K562 (cell line): ENCODE data around the gene SLC35G2.

Experiments
- ARNT ChIP-seq, 2 experiments: fragments of 450-650 bp; IDR thresholded peaks; 2 replicates each; pipeline ENCODE4 v1.6.1; 2016; ENCODE audit warnings: mild to moderate bottlenecking in 1 of 2
- BHLHE40 ChIP-seq: IDR thresholded peaks from 2 replicates; pipeline ENCODE4 v1.6.1; 2011; ENCODE audit warnings: low read length, improper control_type of control experiment
- CTCF ChIP-seq, 3 experiments: IDR thresholded peaks in 2 of 3; conservative IDR thresholded peaks in 1 of 3; 2 replicates each; pipeline ENCODE4 v1.5.1; 2011 to 2012; ENCODE audit warnings: low read length in 3 of 3, mild to moderate bottlenecking in 3 of 3, control low read depth in 2 of 3, improper control_type of control experiment in 1 of 3, inconsistent platforms in 1 of 3, low read depth in 1 of 3, mixed read lengths in 1 of 3, moderate library complexity in 1 of 3; ENCODE audit not compliant: insufficient read depth in 2 of 3
- ELK1 ChIP-seq: sonication (generic); formaldehyde crosslinking; IDR thresholded peaks from 2 replicates; pipeline ENCODE4 v1.8.1; 2022; ENCODE audit warnings: missing genetic modification reagents
- FOXK2 ChIP-seq, 2 experiments: fragments of 450-650 bp; IDR thresholded peaks in 1 of 2; conservative IDR thresholded peaks in 1 of 2; 2 replicates each; pipeline ENCODE4 v1.6.1; 2016; ENCODE audit warnings: low read depth in 2 of 2, mild to moderate bottlenecking in 1 of 2
- GABPB1 ChIP-seq: sonication (generic); formaldehyde crosslinking; IDR thresholded peaks from 2 replicates; pipeline ENCODE4 v1.8.0; 2022; ENCODE audit warnings: mild to moderate bottlenecking, missing genetic modification reagents
- JUND ChIP-seq, 2 experiments: IDR thresholded peaks; 2 replicates in 1 of 2; 3 replicates in 1 of 2; pipeline ENCODE4 v1.6.1; 2011; ENCODE audit warnings: borderline replicate concordance in 2 of 2, low read depth in 2 of 2, low read length in 2 of 2, improper control_type of control experiment in 1 of 2, missing biosample characterization in 1 of 2, missing genetic modification characterization in 1 of 2, missing genetic modification reagents in 1 of 2
- MEIS2 ChIP-seq: fragments of 450-650 bp; IDR thresholded peaks from 2 replicates; pipeline ENCODE4 v1.6.1; 2014; ENCODE audit warnings: mild to moderate bottlenecking; ENCODE audit not compliant: partially characterized antibody
- MNT ChIP-seq, 2 experiments: fragments of 450-650 bp; conservative IDR thresholded peaks; 2 replicates each; pipeline ENCODE4 v1.6.1; 2017; ENCODE audit warnings: mild to moderate bottlenecking in 2 of 2, moderate library complexity in 2 of 2
- PHTF2 ChIP-seq: fragments of 250-450 bp; sonication (Bioruptor Pico); IDR thresholded peaks from 2 replicates; pipeline ENCODE4 v1.5.0; 2021; ENCODE audit warnings: mild to moderate bottlenecking
- POLR2A ChIP-seq: fragments of 450-650 bp; conservative IDR thresholded peaks from 2 replicates; pipeline ENCODE4 v1.6.1; 2016
- SFPQ ChIP-seq: fragments of 200-400 bp; formaldehyde crosslinking; IDR thresholded peaks from 2 replicates; pipeline ENCODE4 v1.6.1; 2017; ENCODE audit warnings: mild to moderate bottlenecking, low read depth, low read length, moderate library complexity
- ZC3H11A ChIP-seq: IDR thresholded peaks from 2 replicates; pipeline ENCODE4 v1.6.1; 2012; ENCODE audit warnings: low read depth, low read length, improper control_type of control experiment
- ZNF121 ChIP-seq: sonication (generic); formaldehyde crosslinking; conservative IDR thresholded peaks from 2 replicates; pipeline ENCODE4 v1.8.0; 2022; ENCODE audit warnings: missing genetic modification reagents

GRCh38 chr3:136858381-136858780 is 39.5 kb downstream of the SLC35G2 start:
- TF ChIP-seq CTCF (IDR thresholded peaks at IDR 0.05 in 2 of 3, conservative IDR thresholded peaks at IDR 0.05 in 1 of 3; ENCODE audit: insufficient read depth in 2 of 3, low read depth in 1 of 3, low read length in 3 of 3) (no peak), JUND (IDR thresholded peaks at IDR 0.05; ENCODE audit: borderline replicate concordance, low read depth, low read length) (no peak), JUND (tag; IDR thresholded peaks at IDR 0.05; ENCODE audit: borderline replicate concordance, low read depth, low read length) (no peak), MEIS2 (no peak), GABPB1 (CRISPR knock-in tag) (no peak), ARNT (IDR thresholded peaks at IDR 0.05) (no peak), BHLHE40 (no peak), PHTF2 (CRISPR knock-in tag) (no peak), ZNF121 (CRISPR knock-in tag) (no peak), MNT (conservative IDR thresholded peaks at IDR 0.05) (no peak), ZC3H11A (no peak), POLR2A (no peak), FOXK2 (conservative IDR thresholded peaks at IDR 0.05 in 1 of 2, IDR thresholded peaks at IDR 0.05 in 1 of 2; ENCODE audit: low read depth in 2 of 2) (no peak), ELK1 (CRISPR knock-in tag) (no peak), SFPQ (no peak)
